ENCODE measurements around the gene ZNF436. TPM values are rescaled to one million over a fixed set of nuclear protein-coding genes. Genes with fewer than 3 reads are reported as not detected.
A peak's percentile ranks its signal among the peaks of the same experiment; 100 is the strongest.

The ZNF436 gene
- 12.5 and 14.0 TPM in 2 replicates for total RNA-seq
- polyA plus RNA-seq = 5.7 and 6.5 TPM in 2 replicates
- polyA plus RNA-seq (2011; cell fraction: cytosol; rRNA removed) = 5.6 and 5.7 TPM in 2 replicates
- 14.6 and 20.2 TPM in 2 replicates for polyA plus RNA-seq (2011; cell fraction: nucleus; rRNA removed)
- polyA plus RNA-seq (2012) = 6.7 and 8.1 TPM in 2 replicates
- 15.5 and 17.6 TPM in 2 replicates for polyA minus RNA-seq
- 4.8 TPM for polyA minus RNA-seq (2011; cell fraction: cytosol; rRNA and poly(A)+ RNA removed)
- polyA minus RNA-seq (2011; cell fraction: nucleus; rRNA and poly(A)+ RNA removed) = 11.1 and 18.8 TPM in 2 replicates
- Bru-seq, nascent RNA = percentile 75 among the genes with signal in this experiment
- BruChase-seq, experiment 1, labeled RNA remaining after a 6-hour chase = percentile 63 among the genes with signal in this experiment
- BruChase-seq, experiment 2, labeled RNA remaining after a 2-hour chase = percentile 88 among the genes with signal in this experiment
- long read RNA-seq, full-length matches to known transcripts = 8 of 13 reads
- long read RNA-seq, partial matches to known transcripts = 0 of 13 reads
- long read RNA-seq, other reads (novel, unspliced or antisense) = 5 of 13 reads

DNA sequence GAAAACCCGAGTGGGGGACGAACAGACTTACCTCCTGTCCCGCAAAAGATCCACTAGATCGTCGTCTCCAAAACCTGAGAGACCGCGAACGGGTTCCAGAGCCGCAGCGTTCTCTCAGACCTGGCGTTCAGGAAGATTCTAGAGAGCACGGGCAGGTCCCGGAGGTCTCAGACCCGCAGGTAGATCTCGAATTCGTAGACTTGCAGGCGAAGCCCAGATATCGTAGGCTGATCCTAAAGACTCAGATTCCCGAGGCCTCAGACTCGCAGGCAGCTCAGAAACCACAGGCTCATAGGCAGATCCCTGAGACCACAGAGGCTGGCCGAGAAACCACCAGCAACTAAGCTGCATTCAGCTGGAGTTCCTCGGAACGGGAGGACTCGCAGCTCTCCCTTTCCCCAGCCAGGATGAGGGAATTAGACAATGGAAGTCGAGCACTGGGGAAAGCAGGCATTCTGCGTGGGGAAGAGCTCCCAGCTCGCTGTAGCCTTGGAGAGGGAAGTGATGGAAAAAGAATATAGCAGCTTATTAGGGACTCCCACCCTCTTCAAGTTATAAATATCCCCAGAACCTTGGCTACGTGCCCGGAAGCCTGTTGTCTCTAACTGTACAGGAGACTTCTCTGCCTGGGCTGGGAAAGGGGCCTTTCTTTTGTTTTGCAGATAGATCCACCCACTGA is at the start of gene ZNF436:
Gene ZNF436 (minus strand): TSS at position 502 of the 679 bp plus-strand sequence. CDS start 1,831 bp downstream, outside the sequence.
- Histone ChIP-seq H2AFZ (ENCODE audit: low read depth, low read length) (peak within 1 kb of the TSS; percentile 90), H3K27me3 (ENCODE audit: control insufficient read depth in 2 of 2, insufficient read depth in 2 of 2, low read length in 2 of 2) (no peaks in the 10 kb centered on the region), H3K79me2 (ENCODE audit: control insufficient read depth, insufficient read depth, low read length) (peaks cover 8% of the 10 kb centered on the region), H4K20me1 (replicated peaks; ENCODE audit: control insufficient read depth, extremely low read depth, insufficient read depth, low read length) (no peaks in the 10 kb centered on the region), H3K27ac (ENCODE audit: insufficient read depth, low read depth, low read length) (peak within 1 kb of the TSS; percentile 82), H3K9ac (replicated peaks; ENCODE audit: extremely low read depth, insufficient read depth, low read length) (peak within 1 kb of the TSS; percentile 82), H3K4me1 (ENCODE audit: control insufficient read depth, extremely low read depth, insufficient read depth, low read length) (peaks cover 32% of the 10 kb centered on the region), H3K9me3 (replicated peaks; ENCODE audit: control insufficient read depth, insufficient read depth, low read length) (no peaks in the 10 kb centered on the region), H3K4me2 (ENCODE audit: insufficient read depth, low read length) (peak within 1 kb of the TSS; percentile 85), H3K4me3 (replicated peaks in 1 of 3; ENCODE audit: insufficient read depth in 1 of 3, low read depth in 1 of 3, low read length in 3 of 3) (peak within 1 kb of the TSS; percentile 47 to 93 (median 70)), H3K36me3 (ENCODE audit: control insufficient read depth in 2 of 2, extremely low read depth in 1 of 2, insufficient read depth in 2 of 2, low read length in 2 of 2) (peaks cover 2 to 4% of the 10 kb centered on the region in 2 experiments), H3K9me1 (replicated peaks; ENCODE audit: control insufficient read depth, extremely low read depth, insufficient read depth, low read length) (no peaks in the 10 kb centered on the region)
- CTCF ChIA-PET = interaction anchor here (1.0 to 2.9 kb wide), 10 partner anchors 15 to 171 kb away, joined by 3 to 30 read pairs (median 5); partner anchors contain the start of genes ASAP3 and HNRNPR
- dilution Hi-C loops (cut with MboI; ENCODE audit: extremely low pct_ligation_motif_present, low sequenced_read_pairs) (no loop called here), intact Hi-C loops (cut with micrococcal nuclease) (loop anchor here (1.0 to 2.0 kb wide), 3 partner anchors 34 to 171 kb away; partner anchors contain the start of gene ASAP3)
- POLR2A ChIA-PET = interaction anchor here (0.9 to 1.2 kb wide), 3 partner anchors 16 to 115 kb away, joined by 4 to 7 read pairs (median 4); partner anchors contain the start of genes ASAP3 and HNRNPR
- TF ChIP-seq GATA2 (IDR thresholded peaks at IDR 0.05; ENCODE audit: insufficient read depth, insufficient read length, low read depth, low read length) = no peak
- peak; percentile 16 for TF ChIP-seq POLR2A (IDR thresholded peaks at IDR 0.05; ENCODE audit: low read depth, low read length)
- no peak for TF ChIP-seq MAX (IDR thresholded peaks at IDR 0.05; ENCODE audit: insufficient read depth, insufficient read length)
- TSS peak; percentile 51 for BruUV-seq (replicated peaks)
- DNase-seq (ENCODE audit: low read depth, low spot score) = peak; percentile 93
- peak; percentile 87 for FAIRE-seq

GRCh38 chr1:23419180-23419579 is 49.5 kb upstream of the ZNF436 start:
- Histone ChIP-seq H3K27ac (ENCODE audit: insufficient read depth, low read depth, low read length) (no peak overlapping the region), H3K9me3 (replicated peaks; ENCODE audit: control insufficient read depth, insufficient read depth, low read length) (no peaks in the 10 kb centered on the region), H3K9ac (replicated peaks; ENCODE audit: extremely low read depth, insufficient read depth, low read length) (no peak overlapping the region), H3K4me1 (ENCODE audit: control insufficient read depth, extremely low read depth, insufficient read depth, low read length) (peaks cover 10% of the 10 kb centered on the region), H4K20me1 (replicated peaks; ENCODE audit: control insufficient read depth, extremely low read depth, insufficient read depth, low read length) (no peaks in the 10 kb centered on the region), H3K9me1 (replicated peaks; ENCODE audit: control insufficient read depth, extremely low read depth, insufficient read depth, low read length) (no peaks in the 10 kb centered on the region), H3K79me2 (ENCODE audit: control insufficient read depth, insufficient read depth, low read length) (no peaks in the 10 kb centered on the region), H3K4me3 (replicated peaks in 1 of 3; ENCODE audit: insufficient read depth in 1 of 3, low read depth in 1 of 3, low read length in 3 of 3) (no peak overlapping the region), H3K4me2 (ENCODE audit: insufficient read depth, low read length) (no peak overlapping the region), H3K36me3 (ENCODE audit: control insufficient read depth in 2 of 2, extremely low read depth in 1 of 2, insufficient read depth in 2 of 2, low read length in 2 of 2) (no peaks in the 10 kb centered on the region), H2AFZ (ENCODE audit: low read depth, low read length) (no peak overlapping the region), H3K27me3 (ENCODE audit: control insufficient read depth in 2 of 2, insufficient read depth in 2 of 2, low read length in 2 of 2) (peaks cover 0 to 1% of the 10 kb centered on the region in 2 experiments)
- TF ChIP-seq MAX (IDR thresholded peaks at IDR 0.05; ENCODE audit: insufficient read depth, insufficient read length) = no peak
- TF ChIP-seq POLR2AphosphoS5 (IDR thresholded peaks at IDR 0.05; ENCODE audit: insufficient read depth, low read depth, low read length) = no peak
- no peak for TF ChIP-seq GATA2 (IDR thresholded peaks at IDR 0.05; ENCODE audit: insufficient read depth, insufficient read length, low read depth, low read length)
- no peak for TF ChIP-seq FOS (IDR thresholded peaks at IDR 0.05; ENCODE audit: borderline replicate concordance, insufficient read depth, low read length)
- TF ChIP-seq, protein P1, sequence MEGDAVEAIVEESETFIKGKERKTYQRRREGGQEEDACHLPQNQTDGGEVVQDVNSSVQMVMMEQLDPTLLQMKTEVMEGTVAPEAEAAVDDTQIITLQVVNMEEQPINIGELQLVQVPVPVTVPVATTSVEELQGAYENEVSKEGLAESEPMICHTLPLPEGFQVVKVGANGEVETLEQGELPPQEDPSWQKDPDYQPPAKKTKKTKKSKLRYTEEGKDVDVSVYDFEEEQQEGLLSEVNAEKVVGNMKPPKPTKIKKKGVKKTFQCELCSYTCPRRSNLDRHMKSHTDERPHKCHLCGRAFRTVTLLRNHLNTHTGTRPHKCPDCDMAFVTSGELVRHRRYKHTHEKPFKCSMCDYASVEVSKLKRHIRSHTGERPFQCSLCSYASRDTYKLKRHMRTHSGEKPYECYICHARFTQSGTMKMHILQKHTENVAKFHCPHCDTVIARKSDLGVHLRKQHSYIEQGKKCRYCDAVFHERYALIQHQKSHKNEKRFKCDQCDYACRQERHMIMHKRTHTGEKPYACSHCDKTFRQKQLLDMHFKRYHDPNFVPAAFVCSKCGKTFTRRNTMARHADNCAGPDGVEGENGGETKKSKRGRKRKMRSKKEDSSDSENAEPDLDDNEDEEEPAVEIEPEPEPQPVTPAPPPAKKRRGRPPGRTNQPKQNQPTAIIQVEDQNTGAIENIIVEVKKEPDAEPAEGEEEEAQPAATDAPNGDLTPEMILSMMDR (IDR thresholded peaks at IDR 0.05; ENCODE audit: extremely low read depth in 1 of 2, insufficient read depth in 1 of 2, low read depth in 1 of 2, low read length in 2 of 2) = no peak
- no peak for TF ChIP-seq MYC (IDR thresholded peaks at IDR 0.05; ENCODE audit: low read depth, low read length)
- no peak for TF ChIP-seq JUN (IDR thresholded peaks at IDR 0.05; ENCODE audit: borderline replicate concordance, insufficient read depth, insufficient read length, low read depth)
- no peak for TF ChIP-seq EZH2 (IDR thresholded peaks at IDR 0.05; ENCODE audit: borderline replicate concordance, low read depth, low read length, severe bottlenecking)
- no peak for TF ChIP-seq POLR2A (IDR thresholded peaks at IDR 0.05; ENCODE audit: low read depth, low read length)
- ChIA-PET CTCF (interaction anchor here (1.6 kb wide), 1 partner anchor 15 kb away, joined by 8 read pairs; no protein-coding TSS in a partner anchor), POLR2A (no interaction called here)
- DNase-seq (ENCODE audit: low read depth, low spot score) (no peak), FAIRE-seq (no peak)
- intact Hi-C loops (cut with micrococcal nuclease) = no loop called here
- dilution Hi-C loops (cut with MboI; ENCODE audit: extremely low pct_ligation_motif_present, low sequenced_read_pairs) = no loop called here
- no TSS peak for BruUV-seq (replicated peaks)
